Sigmoid colon (tissue), 7 donors: Measurements from ENCODE around the gene VDAC1. TPM values are rescaled to one million over a fixed set of nuclear protein-coding genes. Genes with fewer than 3 reads are reported as not detected.
A peak's percentile ranks its signal among the peaks of the same experiment; 100 is the strongest.

Experiments
- DNase-seq: peaks from one replicate; pipeline ENCODE4 v3.0.0-alpha.2; 2019
- H3K27ac ChIP-seq, 4 donors: fragments of 200-600 bp; sonication (generic); one replicate each; pipeline ENCODE4 v1.5.1; 2016 to 2019; ENCODE audit warnings: mild to moderate bottlenecking in 1 of 4
- H3K27me3 ChIP-seq, 3 donors: fragments of 200-600 bp; sonication (generic); one replicate each; pipeline ENCODE4 v1.5.1; 2019; ENCODE audit warnings: mild to moderate bottlenecking in 1 of 3
- H3K36me3 ChIP-seq, 4 donors: fragments of 200-600 bp; sonication (generic); one replicate each; pipeline ENCODE4 v1.5.1; 2016 to 2019
- H3K4me1 ChIP-seq, 4 donors: fragments of 200-600 bp; sonication (generic); one replicate each; pipeline ENCODE4 v1.5.1; 2017 to 2019
- H3K4me3 ChIP-seq, 4 donors: fragments of 200-600 bp; sonication (generic); one replicate each; pipeline ENCODE4 v1.5.1; 2017 to 2019; ENCODE audit warnings: mild to moderate bottlenecking in 2 of 4, moderate library complexity in 1 of 4
- H3K9me3 ChIP-seq, 4 donors: fragments of 200-600 bp in 3 of 4; sonication (generic) in 3 of 4; one replicate each; pipeline versions ENCODE4 v1.5.1 to v1.6.1; 2013 to 2019
- CTCF ChIP-seq, 4 experiments: fragments of 450-650 bp in 3 of 4; fragments of 200-600 bp in 1 of 4; IDR thresholded peaks; one replicate each; pipeline ENCODE4 v1.5.1; 2016 to 2019; ENCODE audit warnings: antibody characterized with exemption in 4 of 4, mild to moderate bottlenecking in 3 of 4, moderate library complexity in 2 of 4
- EP300 ChIP-seq, 4 donors: sonication (generic); formaldehyde crosslinking; IDR thresholded peaks; one replicate each; pipeline ENCODE4 v1.6.1; 2017; ENCODE audit warnings: antibody characterized with exemption in 4 of 4
- POLR2A ChIP-seq, 2 donors: fragments of 450-650 bp; IDR thresholded peaks; one replicate each; pipeline ENCODE4 v1.6.1; 2016; ENCODE audit warnings: antibody characterized with exemption in 2 of 2, mild to moderate bottlenecking in 2 of 2, moderate library complexity in 2 of 2
- POLR2AphosphoS5 ChIP-seq, 4 donors: sonication (generic); formaldehyde crosslinking; IDR thresholded peaks; one replicate each; pipeline ENCODE4 v1.6.1; 2017; ENCODE audit warnings: antibody characterized with exemption in 4 of 4
- WGBS, 2 donors: extraction: QIAGEN DNeasy Blood & Tissue Kit; methylation state at CpG; one replicate each; pipeline ENCODE4 v1.1.7; 2013; 5-methylcytosine and 5-hydroxymethylcytosine counted together
- intact Hi-C: fragments of 100-400 bp; cut with DNase I; formaldehyde crosslinking; loops from one replicate; pipeline ENCODE4 v1.15.1; 2023
- polyA plus RNA-seq, 3 donors: library from polyadenylated mRNA; stranded (reverse); fragments of 200-250 nt; gene quantifications; one replicate each; pipeline ENCODE4 v1.2.3, GENCODE V29; 2013
- total RNA-seq, 4 donors: library from RNA; depleted of rRNA; stranded (reverse); fragments of >200 nt; gene quantifications; one replicate each; pipeline ENCODE4 v1.1.0, GENCODE V29; 2016
- donor health status: healthy with polysubstance abuse.
- donor health status: Bipolar disorder and iron deficiency.
- donor health status: healthy.

The VDAC1 gene
- total and polyA plus RNA-seq, 7 donors: 71.3 to 361 (median 99.2) TPM

- DNase-seq: no peak
- Histone ChIP-seq H3K9me3 (no peaks in the 10 kb centered on the region), H3K27me3 (no peaks in the 10 kb centered on the region), H3K4me3 (peak overlapping the region in 2 of 4 donors; percentile 71 to 81), H3K27ac (peak overlapping the region; percentile 88 to 92 (median 92)), H3K36me3 (peaks cover 0 to 4% (median 0%) of the 10 kb centered on the region in 4 donors), H3K4me1 (peaks cover 0 to 36% (median 20%) of the 10 kb centered on the region in 4 donors)
- no peak for TF ChIP-seq POLR2AphosphoS5 (IDR thresholded peaks at IDR 0.05)
- TF ChIP-seq EP300 (IDR thresholded peaks at IDR 0.05): no peak
- TF ChIP-seq POLR2A (IDR thresholded peaks at IDR 0.05): no peak
- TF ChIP-seq CTCF (IDR thresholded peaks at IDR 0.05): no peak
- 83 to 84% methylated on average over 5 of the region's 5 CpGs for WGBS, 2 donors
- intact Hi-C loops: no loop called here
Measured at GRCh38 chr5:133967124-133967523, 37.7 kb downstream of the VDAC1 start.

- Histone ChIP-seq H3K4me3 (no peak overlapping the region), H3K4me1 (peaks cover 0 to 36% (median 20%) of the 10 kb centered on the region in 4 donors), H3K27ac (no peak overlapping the region), H3K9me3 (no peaks in the 10 kb centered on the region), H3K27me3 (no peaks in the 10 kb centered on the region), H3K36me3 (no peaks in the 10 kb centered on the region)
- TF ChIP-seq POLR2AphosphoS5 (IDR thresholded peaks at IDR 0.05) (no peak), CTCF (IDR thresholded peaks at IDR 0.05) (no peak), POLR2A (IDR thresholded peaks at IDR 0.05) (no peak)
- intact Hi-C loops: no loop called here
- DNase-seq: no peak
- 96 to 97% methylated on average over 10 of the region's 10 CpGs for WGBS, 2 donors
Measured at GRCh38 chr5:133966090-133966489, 38.7 kb downstream of the VDAC1 start.

- 96 to 98% methylated on average over 2 of the region's 2 CpGs for WGBS, 2 donors
- no peak overlapping the region for H3K27ac ChIP-seq
Measured at GRCh38 chr5:133963493-133964128, 41.2 kb downstream of the VDAC1 start.

GRCh38 chr5:133962801-133963476 is 41.8 kb downstream of the VDAC1 start:
- 65 to 75% methylated on average over 2 of the region's 2 CpGs for WGBS, 2 donors
- H3K4me1 ChIP-seq: peaks cover 0 to 27% (median 14%) of the 10 kb centered on the region in 4 donors
- no peaks in the 10 kb centered on the region for H3K9me3 ChIP-seq
- peaks cover 0 to 18% (median 2%) of the 10 kb centered on the region in 4 donors for H3K36me3 ChIP-seq
- DNase-seq: no peak
- H3K27ac ChIP-seq: no peak overlapping the region
- no peak overlapping the region for H3K4me3 ChIP-seq
- H3K27me3 ChIP-seq: no peaks in the 10 kb centered on the region
- TF ChIP-seq CTCF (IDR thresholded peaks at IDR 0.05) (no peak), EP300 (IDR thresholded peaks at IDR 0.05) (no peak), POLR2AphosphoS5 (IDR thresholded peaks at IDR 0.05) (no peak), POLR2A (IDR thresholded peaks at IDR 0.05) (no peak)
- intact Hi-C loops: no loop called here

More at GRCh38 chr5:133963493-133964128, 41.2 kb downstream of the VDAC1 start:
- TF ChIP-seq CTCF (IDR thresholded peaks at IDR 0.05): no peak
- TF ChIP-seq POLR2AphosphoS5 (IDR thresholded peaks at IDR 0.05): no peak
- TF ChIP-seq EP300 (IDR thresholded peaks at IDR 0.05): no peak
- TF ChIP-seq POLR2A (IDR thresholded peaks at IDR 0.05): no peak
- no peak overlapping the region for H3K4me3 ChIP-seq
- peaks cover 0 to 27% (median 14%) of the 10 kb centered on the region in 4 donors for H3K4me1 ChIP-seq
- no peaks in the 10 kb centered on the region for H3K27me3 ChIP-seq
- peaks cover 0 to 12% (median 0%) of the 10 kb centered on the region in 4 donors for H3K36me3 ChIP-seq
- intact Hi-C loops: no loop called here
- no peaks in the 10 kb centered on the region for H3K9me3 ChIP-seq
- no peak for DNase-seq
